ENCODE measurements around the gene CCL2. TPM values are rescaled to one million over a fixed set of nuclear protein-coding genes. Genes with fewer than 3 reads are reported as not detected.

Gene CCL2
- total and polyA plus RNA-seq, 7 donors, result 5.0 to 28.3 (median 8.0) TPM

GRCh38 chr17:34246446-34246845, 8.6 kb upstream of the CCL2 start:
- no peak for TF ChIP-seq CTCF (IDR thresholded peaks at IDR 0.05)
- H3K9me3 ChIP-seq, result no peaks in the 10 kb centered on the region
- no peaks in the 10 kb centered on the region for H3K27me3 ChIP-seq (ENCODE audit: insufficient read depth in 3 of 3, low read length in 2 of 3)
- H3K36me3 ChIP-seq (ENCODE audit: insufficient read depth in 1 of 2, low read depth in 1 of 2), result no peaks in the 10 kb centered on the region
- no peak overlapping the region for H3K27ac ChIP-seq
- no peak overlapping the region for H3K4me3 ChIP-seq
- WGBS, 3 donors, result 85 to 100% (median 89%) methylated on average over 1 of the region's 1 CpG
- intact Hi-C loops (cut with DNase I), result no loop called here
- DNase-seq (no peak), ATAC-seq (no peak)
- peaks cover 18% of the 10 kb centered on the region for H3K4me1 ChIP-seq

- Histone ChIP-seq H3K36me3 (ENCODE audit: insufficient read depth in 1 of 2, low read depth in 1 of 2) (no peaks in the 10 kb centered on the region), H3K9me3 (no peaks in the 10 kb centered on the region), H3K4me1 (peaks cover 18% of the 10 kb centered on the region), H3K27ac (no peak overlapping the region), H3K27me3 (ENCODE audit: insufficient read depth in 3 of 3, low read length in 2 of 3) (no peaks in the 10 kb centered on the region), H3K4me3 (no peak overlapping the region)
- intact Hi-C loops (cut with DNase I), result no loop called here
- no peak for DNase-seq
- no peak for ATAC-seq
- no peak for TF ChIP-seq CTCF (IDR thresholded peaks at IDR 0.05)
- WGBS, 3 donors, result 93 to 95% (median 94%) methylated on average over 3 of the region's 3 CpGs
Measured at GRCh38 chr17:34246881-34247280, 8.2 kb upstream of the CCL2 start.

GRCh38 chr17:34248511-34249024, 6.5 kb upstream of the CCL2 start:
- H3K4me1 ChIP-seq, result peaks cover 29% of the 10 kb centered on the region
- WGBS, 3 donors, result 41 to 53% (median 49%) methylated on average over 6 of the region's 6 CpGs
- H3K36me3 ChIP-seq (ENCODE audit: insufficient read depth in 1 of 2, low read depth in 1 of 2), result no peaks in the 10 kb centered on the region
- ATAC-seq, result no peak
- no peak for TF ChIP-seq CTCF (IDR thresholded peaks at IDR 0.05)
- DNase-seq, result no peak
- no peaks in the 10 kb centered on the region for H3K9me3 ChIP-seq
- no peaks in the 10 kb centered on the region for H3K27me3 ChIP-seq (ENCODE audit: insufficient read depth in 3 of 3, low read length in 2 of 3)
- H3K27ac ChIP-seq, result no peak overlapping the region
- intact Hi-C loops (cut with DNase I), result no loop called here
- H3K4me3 ChIP-seq, result no peak overlapping the region

- Histone ChIP-seq H3K27me3 (ENCODE audit: insufficient read depth in 3 of 3, low read length in 2 of 3) (no peaks in the 10 kb centered on the region), H3K4me1 (peaks cover 29% of the 10 kb centered on the region), H3K4me3 (no peak overlapping the region), H3K27ac (no peak overlapping the region), H3K36me3 (ENCODE audit: insufficient read depth in 1 of 2, low read depth in 1 of 2) (no peaks in the 10 kb centered on the region), H3K9me3 (no peaks in the 10 kb centered on the region)
- no peak for TF ChIP-seq CTCF (IDR thresholded peaks at IDR 0.05)
- ATAC-seq (no peak), DNase-seq (no peak)
- intact Hi-C loops (cut with DNase I), result no loop called here
- WGBS, 3 donors, result 63 to 90% (median 75%) methylated on average over 1 of the region's 1 CpG
Measured at GRCh38 chr17:34249061-34249460, 6.0 kb upstream of the CCL2 start.

GRCh38 chr17:34249478-34249877, 5.6 kb upstream of the CCL2 start:
- H3K27ac ChIP-seq, result no peak overlapping the region
- WGBS, 3 donors, result 25 to 38% (median 35%) methylated on average over 1 of the region's 1 CpG
- H3K4me1 ChIP-seq, result peaks cover 33% of the 10 kb centered on the region
- no peak overlapping the region for H3K4me3 ChIP-seq
- no peaks in the 10 kb centered on the region for H3K9me3 ChIP-seq
- no peaks in the 10 kb centered on the region for H3K27me3 ChIP-seq (ENCODE audit: insufficient read depth in 3 of 3, low read length in 2 of 3)
- intact Hi-C loops (cut with DNase I), result no loop called here
- peak in 2 of 4 donors; percentile 35 to 61 for ATAC-seq
- DNase-seq, result no peak
- TF ChIP-seq CTCF (IDR thresholded peaks at IDR 0.05), result no peak
- no peaks in the 10 kb centered on the region for H3K36me3 ChIP-seq (ENCODE audit: insufficient read depth in 1 of 2, low read depth in 1 of 2)

Data from psoas muscle (tissue), 8 donors.